IMR-90 (cell line): Measurements from ENCODE around the gene COA6. TPM values are rescaled to one million over a fixed set of nuclear protein-coding genes. Genes with fewer than 3 reads are reported as not detected.

Experiments
- ATAC-seq: fragments of 200-7000 bp; cut with Tn5 transposase; 2 replicates; pipeline ENCODE4 v1.9.1; 2020; ENCODE audit warnings: low read depth, mild to moderate bottlenecking, moderate library complexity
- BruUV-seq: library from RNA; stranded (reverse); fragments of 400-500 nt; replicated peaks from 2 replicates; lab custom pipeline; 2021; lab: Mats Ljungman, UMichigan
- CTCF ChIA-PET: fragments of 300-600 bp; formaldehyde crosslinking; extraction: SDS; loops from one replicate; lab custom pipeline; 2021; ENCODE audit warnings: antibody characterized with exemption; lab: Yijun Ruan, JAX
- POLR2A ChIA-PET: fragments of 300-600 bp; sonication (Branson Sonifier 250); formaldehyde crosslinking; loops from one replicate; lab custom pipeline; 2022; ENCODE audit warnings: antibody characterized with exemption; ENCODE audit not compliant: unreplicated experiment; lab: Charles Lee
- DNase-seq: peaks from one replicate; pipeline ENCODE4 v3.0.0; 2013
- H2AFZ ChIP-seq: replicated peaks from 2 replicates; pipeline ENCODE3; 2013; ENCODE audit warnings: low read length, mild to moderate bottlenecking; ENCODE audit not compliant: poor library complexity
- H2AK5ac ChIP-seq: 2 replicates; pipeline ENCODE4 v1.6.1; 2013; ENCODE audit warnings: low read depth, low read length, inconsistent platforms
- H2AK9ac ChIP-seq: replicated peaks from 2 replicates; pipeline ENCODE3; 2013; ENCODE audit warnings: mild to moderate bottlenecking, low read depth, low read length, moderate library complexity; ENCODE audit not compliant: poor library complexity
- H2BK120ac ChIP-seq: 2 replicates; pipeline ENCODE4 v1.6.1; 2013; ENCODE audit warnings: low read depth, low read length, inconsistent platforms
- H2BK15ac ChIP-seq: 3 replicates; pipeline ENCODE4 v1.6.1; 2013; ENCODE audit warnings: low read depth, low read length, inconsistent platforms
- H2BK20ac ChIP-seq: 2 replicates; pipeline ENCODE4 v1.6.1; 2013; ENCODE audit warnings: low read depth, mild to moderate bottlenecking, inconsistent platforms, low read length, moderate library complexity
- H2BK5ac ChIP-seq: 2 replicates; pipeline ENCODE4 v1.6.1; 2013; ENCODE audit warnings: mild to moderate bottlenecking, low read depth, low read length, inconsistent platforms; ENCODE audit not compliant: poor library complexity, severe bottlenecking
- H3K14ac ChIP-seq: replicated peaks from 2 replicates; pipeline ENCODE4 v1.6.1; 2013; ENCODE audit warnings: low read depth, low read length, inconsistent platforms
- H3K18ac ChIP-seq: 2 replicates; pipeline ENCODE4 v1.6.1; 2013; ENCODE audit warnings: low read depth, low read length, control low read depth
- H3K23ac ChIP-seq: 2 replicates; pipeline ENCODE4 v1.6.1; 2013; ENCODE audit warnings: low read depth, low read length, inconsistent platforms
- H3K27ac ChIP-seq: 2 replicates; pipeline ENCODE4 v1.5.1; 2013; ENCODE audit warnings: mild to moderate bottlenecking, control low read depth, low read length; ENCODE audit not compliant: insufficient read depth
- H3K27me3 ChIP-seq: 2 replicates; pipeline ENCODE4 v1.6.1; 2013; ENCODE audit warnings: low read length; ENCODE audit not compliant: control insufficient read depth, insufficient read depth
- H3K36me3 ChIP-seq: 2 replicates; pipeline ENCODE4 v1.6.1; 2013; ENCODE audit warnings: low read length, mixed read lengths; ENCODE audit not compliant: control insufficient read depth, insufficient read depth
- H3K4ac ChIP-seq: 2 replicates; pipeline ENCODE4 v1.6.1; 2013; ENCODE audit warnings: low read depth, low read length, inconsistent platforms
- H3K4me1 ChIP-seq: 2 replicates; pipeline ENCODE4 v1.6.1; 2013; ENCODE audit warnings: low read length, mixed read lengths; ENCODE audit not compliant: control insufficient read depth, insufficient read depth
- H3K4me2 ChIP-seq: 2 replicates; pipeline ENCODE4 v1.6.1; 2013; ENCODE audit warnings: low read depth, mild to moderate bottlenecking, control low read depth, low read length, moderate library complexity
- H3K4me3 ChIP-seq: 2 replicates; pipeline ENCODE4 v1.5.1; 2013; ENCODE audit warnings: low read depth, mild to moderate bottlenecking, control low read depth, low read length, moderate library complexity; ENCODE audit not compliant: insufficient read depth
- H3K56ac ChIP-seq: 2 replicates; pipeline ENCODE4 v1.6.1; 2013; ENCODE audit warnings: low read length, inconsistent platforms; ENCODE audit not compliant: insufficient read depth; ENCODE audit errors: extremely low read depth
- H3K79me1 ChIP-seq, 2 experiments: 2 replicates each; pipeline ENCODE4 v1.6.1; 2013; ENCODE audit warnings: low read length in 2 of 2, inconsistent platforms in 1 of 2, low read depth in 1 of 2
- H3K9ac ChIP-seq: 2 replicates; pipeline ENCODE4 v1.6.1; 2013; ENCODE audit warnings: low read depth, low read length, control low read depth
- H3K9me1 ChIP-seq: 2 replicates; pipeline ENCODE4 v1.6.1; 2013; ENCODE audit warnings: low read length, inconsistent platforms; ENCODE audit not compliant: insufficient read depth
- H3K9me3 ChIP-seq: 2 replicates; pipeline ENCODE4 v1.6.1; 2013; ENCODE audit warnings: low read length; ENCODE audit not compliant: control insufficient read depth, insufficient read depth
- H4K20me1 ChIP-seq: 2 replicates; pipeline ENCODE4 v1.6.1; 2013; ENCODE audit warnings: low read length, inconsistent platforms; ENCODE audit not compliant: insufficient read depth
- H4K5ac ChIP-seq: 2 replicates; pipeline ENCODE4 v1.6.1; 2013; ENCODE audit warnings: mild to moderate bottlenecking, low read depth, low read length, control low read depth
- H4K8ac ChIP-seq, 2 experiments: 2 replicates each; pipeline ENCODE4 v1.6.1; 2013; ENCODE audit warnings: low read depth in 2 of 2, low read length in 2 of 2, control low read depth in 1 of 2, inconsistent platforms in 1 of 2
- H4K91ac ChIP-seq: 2 replicates; pipeline ENCODE4 v1.6.1; 2013; ENCODE audit warnings: low read depth, low read length, inconsistent platforms; ENCODE audit not compliant: insufficient read depth
- BHLHE40 ChIP-seq: fragments of 150-350 bp; IDR thresholded peaks from 2 replicates; pipeline ENCODE4 v1.6.1; 2016; ENCODE audit warnings: mild to moderate bottlenecking, low read depth, low read length
- CEBPB ChIP-seq: IDR thresholded peaks from 2 replicates; pipeline ENCODE4 v1.6.1; 2012; ENCODE audit warnings: low read depth, low read length, improper control_type of control experiment
- CHD1 ChIP-seq: IDR thresholded peaks from 2 replicates; pipeline ENCODE4 v1.6.1; 2012; ENCODE audit warnings: low read depth, low read length, improper control_type of control experiment
- CTCF ChIP-seq: conservative IDR thresholded peaks from 2 replicates; pipeline ENCODE4 v1.5.1; 2012; ENCODE audit warnings: mild to moderate bottlenecking, low read depth, low read length, improper control_type of control experiment
- ELK1 ChIP-seq: fragments of 150-350 bp; IDR thresholded peaks from 2 replicates; pipeline ENCODE4 v1.6.1; 2016; ENCODE audit warnings: low read depth, mild to moderate bottlenecking, low read length, moderate library complexity, borderline replicate concordance
- FOS ChIP-seq: fragments of 150-350 bp; IDR thresholded peaks from 2 replicates; pipeline ENCODE4 v1.6.1; 2016; ENCODE audit warnings: low read depth, low read length
- MAFK ChIP-seq: IDR thresholded peaks from 2 replicates; pipeline ENCODE4 v1.6.1; 2012; ENCODE audit warnings: low read depth, low read length, improper control_type of control experiment
- MXI1 ChIP-seq: IDR thresholded peaks from 2 replicates; pipeline ENCODE4 v1.6.1; 2012; ENCODE audit warnings: low read depth, mild to moderate bottlenecking, low read length, moderate library complexity, borderline replicate concordance
- NFE2L2 ChIP-seq: fragments of 150-350 bp; IDR thresholded peaks from 2 replicates; pipeline ENCODE4 v1.6.1; 2016; ENCODE audit warnings: low read depth, mild to moderate bottlenecking, low read length
- POLR2A ChIP-seq: IDR thresholded peaks from 2 replicates; pipeline ENCODE4 v1.6.1; 2012; ENCODE audit warnings: mild to moderate bottlenecking, low read depth, low read length
- RCOR1 ChIP-seq: IDR thresholded peaks from 2 replicates; pipeline ENCODE4 v1.6.1; 2012; ENCODE audit warnings: mild to moderate bottlenecking, low read length, improper control_type of control experiment; ENCODE audit not compliant: insufficient replicate concordance
- RFX5 ChIP-seq: IDR thresholded peaks from 2 replicates; pipeline ENCODE4 v1.8.0; 2012; ENCODE audit warnings: low read depth, mild to moderate bottlenecking, low read length, moderate library complexity
- USF2 ChIP-seq: fragments of 150-350 bp; IDR thresholded peaks from 2 replicates; pipeline ENCODE4 v1.6.1; 2017; ENCODE audit warnings: mild to moderate bottlenecking, antibody characterized with exemption, low read length, low read depth
- WGBS, 2 experiments: methylation state at CpG; one replicate each; pipeline versions ENCODE4 v1.1.5 to v1.1.7; 2013; ENCODE audit warnings: missing lambda C conversion rate in 2 of 2; ENCODE audit not compliant: insufficient read length in 1 of 2; ENCODE audit errors: extremely low coverage in 2 of 2; 5-methylcytosine and 5-hydroxymethylcytosine counted together
- dilution Hi-C: fragments of 300-500 bp; cut with HindIII; formaldehyde crosslinking; loops from one replicate; pipeline ENCODE4 v1.14.3; 2018; ENCODE audit warnings: low sequenced_read_pairs; ENCODE audit not compliant: unreplicated experiment
- in situ Hi-C: fragments of 300-500 bp; cut with MboI; formaldehyde crosslinking; loops from 3 replicates; pipeline ENCODE4 v1.14.3; 2019; ENCODE audit warnings: low sequenced_read_pairs, inconsistent platforms, mixed read lengths
- intact Hi-C: fragments of 100-400 bp; cut with micrococcal nuclease; formaldehyde crosslinking; loops from 2 replicates; pipeline ENCODE4 v1.10.0; 2022
- polyA plus RNA-seq, 3 experiments: library from polyadenylated mRNA; depleted of rRNA; stranded (reverse); fragments of >200 nt; gene quantifications; 2 replicates each; pipeline ENCODE4 v1.2.3, GENCODE V29; 2012; ENCODE audit warnings: low replicate concordance in 1 of 3
- total RNA-seq: library from RNA; depleted of rRNA; stranded (reverse); fragments of >200 nt; gene quantifications from 2 replicates; pipeline ENCODE4 v1.2.3, GENCODE V29; 2012

The COA6 gene
- total and polyA plus RNA-seq, 2 of the 4 experiments (the other 2 are of a cell fraction): 6.8 to 14.3 TPM

- Histone ChIP-seq H2AK9ac (no peak overlapping the region), H3K4me2 (no peak overlapping the region), H4K8ac (no peak overlapping the region), H2BK120ac (no peak overlapping the region), H3K4me3 (no peak overlapping the region), H3K23ac (no peak overlapping the region), H2BK20ac (no peak overlapping the region), H3K36me3 (peaks cover 2% of the 10 kb centered on the region), H3K9me1 (peaks cover 3% of the 10 kb centered on the region; the same call in 1 of the 2 replicates), H4K20me1 (no peaks in the 10 kb centered on the region), H4K5ac (no peak overlapping the region), H3K4ac (no peak overlapping the region), H4K91ac (no peak overlapping the region), H3K18ac (no peak overlapping the region), H3K14ac (no peak overlapping the region), H3K79me1 (no peaks in the 10 kb centered on the region), H3K9me3 (no peaks in the 10 kb centered on the region), H2BK15ac (no peak overlapping the region), H3K27me3 (no peaks in the 10 kb centered on the region), H3K4me1 (no peaks in the 10 kb centered on the region), H2BK5ac (no peak overlapping the region), H2AFZ (no peak overlapping the region), H3K27ac (no peak overlapping the region), H3K56ac (no peak overlapping the region), H3K9ac (no peak overlapping the region), H2AK5ac (no peak overlapping the region)
- no peak for DNase-seq
- ChIA-PET POLR2A (no interaction called here), CTCF (no interaction called here)
- in situ Hi-C loops: no loop called here
- ATAC-seq: no peak
- dilution Hi-C loops: no loop called here
- intact Hi-C loops: no loop called here
- TF ChIP-seq RCOR1 (no peak), USF2 (no peak), FOS (no peak), CEBPB (no peak), MXI1 (no peak), POLR2A (no peak), NFE2L2 (no peak), CTCF (no peak), RFX5 (no peak), ELK1 (no peak), CHD1 (no peak), MAFK (no peak), BHLHE40 (no peak)
- WGBS, 2 experiments: 87% methylated on average over 4 of the region's 6 CpGs; no CpG with 5 or more reads in 1 of the 2 experiments
- BruUV-seq: no TSS peak
Observed at GRCh38 chr1:234396871-234397270, 23.6 kb downstream of the COA6 start.
